ENCODE results near the gene RGMA. TPM values are rescaled to one million over a fixed set of nuclear protein-coding genes. Genes with fewer than 3 reads are reported as not detected.

The RGMA gene
- total and polyA plus RNA-seq, 10 of the 15 experiments (the other 5 are each of a cell fraction or from before 2014, with no cell fraction given), result not detected

- TF ChIP-seq, protein P1, sequence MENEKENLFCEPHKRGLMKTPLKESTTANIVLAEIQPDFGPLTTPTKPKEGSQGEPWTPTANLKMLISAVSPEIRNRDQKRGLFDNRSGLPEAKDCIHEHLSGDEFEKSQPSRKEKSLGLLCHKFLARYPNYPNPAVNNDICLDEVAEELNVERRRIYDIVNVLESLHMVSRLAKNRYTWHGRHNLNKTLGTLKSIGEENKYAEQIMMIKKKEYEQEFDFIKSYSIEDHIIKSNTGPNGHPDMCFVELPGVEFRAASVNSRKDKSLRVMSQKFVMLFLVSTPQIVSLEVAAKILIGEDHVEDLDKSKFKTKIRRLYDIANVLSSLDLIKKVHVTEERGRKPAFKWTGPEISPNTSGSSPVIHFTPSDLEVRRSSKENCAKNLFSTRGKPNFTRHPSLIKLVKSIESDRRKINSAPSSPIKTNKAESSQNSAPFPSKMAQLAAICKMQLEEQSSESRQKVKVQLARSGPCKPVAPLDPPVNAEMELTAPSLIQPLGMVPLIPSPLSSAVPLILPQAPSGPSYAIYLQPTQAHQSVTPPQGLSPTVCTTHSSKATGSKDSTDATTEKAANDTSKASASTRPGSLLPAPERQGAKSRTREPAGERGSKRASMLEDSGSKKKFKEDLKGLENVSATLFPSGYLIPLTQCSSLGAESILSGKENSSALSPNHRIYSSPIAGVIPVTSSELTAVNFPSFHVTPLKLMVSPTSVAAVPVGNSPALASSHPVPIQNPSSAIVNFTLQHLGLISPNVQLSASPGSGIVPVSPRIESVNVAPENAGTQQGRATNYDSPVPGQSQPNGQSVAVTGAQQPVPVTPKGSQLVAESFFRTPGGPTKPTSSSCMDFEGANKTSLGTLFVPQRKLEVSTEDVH (IDR thresholded peaks at IDR 0.05; ENCODE audit: low read depth, partially characterized antibody), result no peak
- TF ChIP-seq NFYA (IDR thresholded peaks at IDR 0.05; ENCODE audit: borderline replicate concordance, low read depth, low read length), result no peak
Measured at GRCh38 chr15:93060336-93061248, 28.4 kb downstream of the RGMA start (continued).

GRCh38 chr15:93059442-93059841, 29.6 kb downstream of the RGMA start:
- H3K27ac ChIP-seq (ENCODE audit: control insufficient read depth, insufficient read depth), result no peak overlapping the region
- H3K36me3 ChIP-seq (ENCODE audit: control insufficient read depth in 2 of 2, insufficient read depth in 2 of 2, low read length in 1 of 2), result no peaks in the 10 kb centered on the region
- no peak overlapping the region for H3K9ac ChIP-seq (ENCODE audit: control insufficient read depth, insufficient read depth, low read length)
- no peaks in the 10 kb centered on the region for H4K20me1 ChIP-seq (ENCODE audit: control insufficient read depth, insufficient read depth)
- H3K4me2 ChIP-seq (ENCODE audit: control insufficient read depth, insufficient read depth), result no peak overlapping the region
- ATAC-seq, result no peak
- RAD21 ChIA-PET (ENCODE audit: unreplicated experiment), result interaction anchor here (1.3 kb wide), 1 partner anchor 29 kb away, joined by 4 read pairs; no protein-coding TSS in a partner anchor
- in situ Hi-C loops (cut with MboI) (no loop called here), intact Hi-C loops (cut with micrococcal nuclease; ENCODE audit: unreplicated experiment) (no loop called here)
- no peak overlapping the region for H3K4me3 ChIP-seq
- no peaks in the 10 kb centered on the region for H3K9me3 ChIP-seq (replicated peaks; ENCODE audit: control insufficient read depth, insufficient read depth, low read length)
- no peak overlapping the region for H2AFZ ChIP-seq (ENCODE audit: control insufficient read depth, low read depth, low read length)
- 3% methylated on average over 8 of the region's 8 CpGs for WGBS (ENCODE audit: insufficient coverage, insufficient replicate concordance, low lambda C conversion rate, missing lambda C conversion rate)
- H3K27me3 ChIP-seq (replicated peaks in 1 of 2; ENCODE audit: control insufficient read depth in 2 of 2, insufficient read depth in 2 of 2, low read length in 1 of 2), result peaks cover 0 to 2% of the 10 kb centered on the region in 2 experiments; a peak in 2 of 4 replicates
- POLR2A ChIA-PET, result no interaction called here
- SMC1A ChIA-PET (ENCODE audit: uncharacterized antibody, unreplicated experiment), result interaction anchor here (0.6 to 1.2 kb wide), 2 partner anchors 10 to 325 kb away, joined by 3 read pairs; no protein-coding TSS in a partner anchor
- TF ChIP-seq SIN3A (IDR thresholded peaks at IDR 0.05; ENCODE audit: low read depth, low read length) (no peak), HDAC6 (IDR thresholded peaks at IDR 0.05; ENCODE audit: unreplicated experiment) (no peak), POLR2A (IDR thresholded peaks at IDR 0.05; ENCODE audit: low read depth, low read length) (no peak), ZNF622 (IDR thresholded peaks at IDR 0.05) (no peak), RCOR1 (conservative IDR thresholded peaks at IDR 0.05; ENCODE audit: low read depth, low read length) (no peak), HSF1 (IDR thresholded peaks at IDR 0.05; ENCODE audit: low read depth, low read length) (no peak), ZZZ3 (IDR thresholded peaks at IDR 0.05; ENCODE audit: control insufficient read depth, insufficient read length, low read depth) (no peak), SMARCA5 (IDR thresholded peaks at IDR 0.05) (no peak), CHD4 (IDR thresholded peaks at IDR 0.05) (no peak), SP1 (IDR thresholded peaks at IDR 0.05; ENCODE audit: low read depth, low read length) (no peak), ZSCAN29 (IDR thresholded peaks at IDR 0.05) (no peak), RFX5 (IDR thresholded peaks at IDR 0.05; ENCODE audit: low read depth, low read length) (no peak)
- TF ChIP-seq, protein P1 (IDR thresholded peaks at IDR 0.05; ENCODE audit: low read depth, partially characterized antibody), result no peak
- no peaks in the 10 kb centered on the region for H3K79me2 ChIP-seq (ENCODE audit: control insufficient read depth, insufficient read depth, low read length)
- no peak for FAIRE-seq
- no TSS peak for BruUV-seq (replicated peaks)
- H3K4me1 ChIP-seq (ENCODE audit: control insufficient read depth, insufficient read depth, low read length), result no peaks in the 10 kb centered on the region
- CTCF ChIA-PET, result interaction anchor here (1.0 to 1.4 kb wide), 4 partner anchors 10 to 1060 kb away, joined by 3 to 5 read pairs (median 4); no protein-coding TSS in a partner anchor
- DNase-seq (ENCODE audit: low read depth, low spot score), result no peak

Data from GM12878 (cell line).